CD4-positive, alpha-beta T cell (primary cell): ENCODE measurements around the gene PLRG1. TPM values are rescaled to one million over a fixed set of nuclear protein-coding genes. Genes with fewer than 3 reads are reported as not detected.
"Not testable (repeated sequence)": the region's sequence is repeated elsewhere in the genome, so short reads cannot be mapped to it uniquely, and the experiment has no call there.

ENCODE experiments used
- ATAC-seq: fragments of 200-7000 bp; cut with Tn5 transposase; one replicate; pipeline ENCODE4 v1.10.0; 2022; ENCODE audit warnings: mild to moderate bottlenecking; ENCODE audit not compliant: poor library complexity
- CTCF ChIA-PET: fragments of 350-600 bp; sonication (Branson Sonifier 250); formaldehyde crosslinking; loops from one replicate; lab custom pipeline; 2021; ENCODE audit warnings: antibody characterized with exemption, inconsistent platforms; lab: Charles Lee
- POLR2A ChIA-PET: fragments of 350-600 bp; sonication (Branson Sonifier 250); formaldehyde crosslinking; loops from one replicate; lab custom pipeline; 2021; ENCODE audit warnings: antibody characterized with exemption, inconsistent platforms; lab: Charles Lee
- DNase-seq, 14 experiments: peaks; one replicate each; pipeline ENCODE4 v3.0.0-alpha.2; 2013 to 2020; ENCODE audit warnings: mixed read lengths in 2 of 14
- H3K27ac ChIP-seq, 2 donors: one replicate each; pipeline versions ENCODE4 v1.5.1 to v1.7.0; 2013; ENCODE audit warnings: low read length in 2 of 2, low read depth in 1 of 2, mild to moderate bottlenecking in 1 of 2
- H3K27me3 ChIP-seq, 2 experiments: 1 replicate in 1 of 2; 2 replicates in 1 of 2; pipeline versions ENCODE4 v1.6.1 to v1.7.0; 2013; ENCODE audit warnings: low read length in 2 of 2, control low read depth in 1 of 2, mild to moderate bottlenecking in 1 of 2, moderate library complexity in 1 of 2; ENCODE audit not compliant: insufficient read depth in 2 of 2, control insufficient read depth in 1 of 2
- H3K36me3 ChIP-seq: one replicate; pipeline ENCODE4 v1.6.1; 2013; ENCODE audit warnings: low read length, control low read depth; ENCODE audit not compliant: insufficient read depth
- H3K4me1 ChIP-seq: one replicate; pipeline ENCODE4 v1.6.1; 2013; ENCODE audit warnings: low read length, control low read depth; ENCODE audit not compliant: insufficient read depth
- H3K4me3 ChIP-seq: one replicate; pipeline ENCODE4 v1.5.1; 2013; ENCODE audit warnings: mild to moderate bottlenecking, low read length, moderate library complexity
- H3K9me3 ChIP-seq, 2 experiments: 1 replicate in 1 of 2; 2 replicates in 1 of 2; pipeline versions ENCODE4 v1.6.1 to v1.7.0; 2013; ENCODE audit warnings: low read length in 2 of 2, mild to moderate bottlenecking in 2 of 2, control low read depth in 1 of 2, moderate library complexity in 1 of 2; ENCODE audit not compliant: control insufficient read depth in 1 of 2, insufficient read depth in 1 of 2
- H3K27ac Mint-ChIP-seq: one replicate; pipeline ENCODE4 v1.8.0; 2020; ENCODE audit warnings: mixed read lengths
- H3K27me3 Mint-ChIP-seq: one replicate; pipeline ENCODE4 v1.8.0; 2021; ENCODE audit warnings: mixed read lengths
- H3K36me3 Mint-ChIP-seq: one replicate; pipeline ENCODE4 v1.8.0; 2021; ENCODE audit warnings: low read depth, mixed read lengths
- H3K4me1 Mint-ChIP-seq: one replicate; pipeline ENCODE4 v1.8.0; 2021; ENCODE audit warnings: low read depth, mixed read lengths
- H3K4me3 Mint-ChIP-seq: one replicate; pipeline ENCODE4 v1.8.0; 2020; ENCODE audit warnings: mild to moderate bottlenecking, mixed read lengths
- H3K9me3 Mint-ChIP-seq: one replicate; pipeline ENCODE4 v1.8.0; 2020; ENCODE audit warnings: mixed read lengths
- intact Hi-C, 2 experiments: fragments of 100-400 bp; cut with DNase I in 1 of 2; cut with micrococcal nuclease in 1 of 2; formaldehyde crosslinking; loops; one replicate each; pipeline versions ENCODE4 v1.15.1 to v1.9.0; 2023 to 2025; cut with DNase I, micrococcal nuclease
- total RNA-seq, 174 experiments: library from RNA in 2 of 174; stranded (reverse) in 2 of 174; gene quantifications; one replicate each; pipeline ENCODE4 v1.2.3 and lab custom pipeline; 2021 to 2026
- TF ChIP-seq, protein P1 (sequence below): fragments of 200-600 bp; IDR thresholded peaks from one replicate; pipeline ENCODE4 v1.8.0; 2022; ENCODE audit warnings: antibody characterized with exemption, mild to moderate bottlenecking

Gene PLRG1
- total RNA-seq, 2 experiments from 2014 or later: 41.1 to 44.8 TPM

- ChIA-PET CTCF (no interaction called here), POLR2A (interaction anchor here (0.8 kb wide), 1 partner anchor 47 kb away, joined by 3 read pairs; no protein-coding TSS in a partner anchor)
- peaks cover 18% of the 10 kb centered on the region for H3K27me3 Mint-ChIP-seq
These were observed 45.6 kb upstream of the PLRG1 start for GRCh38 chr4:154595807-154596206.

GRCh38 chr4:154594343-154594742 lies 44.1 kb upstream of the PLRG1 start:
- not testable (repeated sequence) for H3K27me3 ChIP-seq, H3K9me3 Mint-ChIP-seq
- CTCF ChIA-PET: interaction anchor here (1.0 to 1.9 kb wide), 2 partner anchors 13 to 25 kb away, joined by 3 to 5 read pairs; no protein-coding TSS in a partner anchor

More at GRCh38 chr4:154595807-154596206, 45.6 kb upstream of the PLRG1 start:
- Histone ChIP-seq H3K4me1 (no peaks in the 10 kb centered on the region), H3K27me3 (peaks cover 0 to 2% of the 10 kb centered on the region in 2 experiments), H3K9me3 (no peaks in the 10 kb centered on the region), H3K4me3 (no peak overlapping the region), H3K27ac (no peak overlapping the region), H3K36me3 (no peaks in the 10 kb centered on the region)
- Mint-ChIP-seq H3K4me3 (no peak overlapping the region), H3K9me3 (no peaks in the 10 kb centered on the region), H3K4me1 (no peaks in the 10 kb centered on the region), H3K27ac (no peak overlapping the region), H3K36me3 (no peaks in the 10 kb centered on the region)
- DNase-seq (no peak), ATAC-seq (no peak)
- TF ChIP-seq, protein P1, sequence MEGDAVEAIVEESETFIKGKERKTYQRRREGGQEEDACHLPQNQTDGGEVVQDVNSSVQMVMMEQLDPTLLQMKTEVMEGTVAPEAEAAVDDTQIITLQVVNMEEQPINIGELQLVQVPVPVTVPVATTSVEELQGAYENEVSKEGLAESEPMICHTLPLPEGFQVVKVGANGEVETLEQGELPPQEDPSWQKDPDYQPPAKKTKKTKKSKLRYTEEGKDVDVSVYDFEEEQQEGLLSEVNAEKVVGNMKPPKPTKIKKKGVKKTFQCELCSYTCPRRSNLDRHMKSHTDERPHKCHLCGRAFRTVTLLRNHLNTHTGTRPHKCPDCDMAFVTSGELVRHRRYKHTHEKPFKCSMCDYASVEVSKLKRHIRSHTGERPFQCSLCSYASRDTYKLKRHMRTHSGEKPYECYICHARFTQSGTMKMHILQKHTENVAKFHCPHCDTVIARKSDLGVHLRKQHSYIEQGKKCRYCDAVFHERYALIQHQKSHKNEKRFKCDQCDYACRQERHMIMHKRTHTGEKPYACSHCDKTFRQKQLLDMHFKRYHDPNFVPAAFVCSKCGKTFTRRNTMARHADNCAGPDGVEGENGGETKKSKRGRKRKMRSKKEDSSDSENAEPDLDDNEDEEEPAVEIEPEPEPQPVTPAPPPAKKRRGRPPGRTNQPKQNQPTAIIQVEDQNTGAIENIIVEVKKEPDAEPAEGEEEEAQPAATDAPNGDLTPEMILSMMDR: no peak
- intact Hi-C loops: no loop called here

DNA sequence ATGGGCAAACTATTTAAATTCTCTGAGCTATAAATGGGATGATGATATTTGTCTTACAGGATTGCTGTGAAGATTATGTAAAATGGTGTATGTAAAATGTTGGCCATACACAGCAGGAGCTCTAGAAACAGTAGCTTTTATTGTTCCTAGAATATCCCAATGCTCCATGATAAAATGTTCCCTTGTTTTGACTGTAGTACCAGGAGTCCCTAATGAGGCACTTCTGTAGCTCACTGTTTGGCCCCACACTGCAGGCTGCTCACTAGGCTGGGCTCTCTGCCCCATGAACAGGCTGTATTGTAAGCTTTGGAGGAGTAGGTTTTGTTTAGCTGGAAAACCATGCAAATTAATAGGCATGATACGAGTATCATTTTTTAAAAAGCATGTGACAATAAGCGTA lies 43.7 kb upstream of the PLRG1 start:
- Mint-ChIP-seq H3K4me3 (no peak overlapping the region), H3K4me1 (no peaks in the 10 kb centered on the region), H3K27me3 (peaks cover 25% of the 10 kb centered on the region), H3K36me3 (no peaks in the 10 kb centered on the region), H3K27ac (no peak overlapping the region), H3K9me3 (no peaks in the 10 kb centered on the region)
- Histone ChIP-seq H3K27me3 (peaks cover 0 to 9% of the 10 kb centered on the region in 2 experiments), H3K36me3 (no peaks in the 10 kb centered on the region), H3K4me3 (no peak overlapping the region), H3K27ac (no peak overlapping the region), H3K4me1 (no peaks in the 10 kb centered on the region), H3K9me3 (no peaks in the 10 kb centered on the region)
- DNase-seq: no peak
- ATAC-seq: no peak
- ChIA-PET CTCF (interaction anchor here (1.9 kb wide), 1 partner anchor 13 kb away, joined by 5 read pairs; no protein-coding TSS in a partner anchor), POLR2A (no interaction called here)
- TF ChIP-seq, protein P1: no peak
- intact Hi-C loops: no loop called here

More at GRCh38 chr4:154594343-154594742, 44.1 kb upstream of the PLRG1 start:
- DNase-seq, POLR2A ChIA-PET, H3K4me3 ChIP-seq, H3K4me3 Mint-ChIP-seq, H3K27ac Mint-ChIP-seq, H3K27ac ChIP-seq, intact Hi-C loops, H3K36me3 Mint-ChIP-seq, H3K36me3 ChIP-seq, ATAC-seq, H3K4me1 ChIP-seq, H3K9me3 ChIP-seq, H3K4me1 Mint-ChIP-seq: not testable (repeated sequence)
- H3K27me3 Mint-ChIP-seq: peaks cover 25% of the 10 kb centered on the region

GRCh38 chr4:154591890-154592289 lies 41.7 kb upstream of the PLRG1 start:
- ChIA-PET POLR2A (no interaction called here), CTCF (interaction anchor here (0.7 kb wide), 1 partner anchor 77 kb away, joined by 3 read pairs; no protein-coding TSS in a partner anchor)
- Histone ChIP-seq H3K4me1 (no peaks in the 10 kb centered on the region), H3K4me3 (no peak overlapping the region), H3K27me3 (peaks cover 0 to 9% of the 10 kb centered on the region in 2 experiments), H3K36me3 (no peaks in the 10 kb centered on the region), H3K9me3 (no peaks in the 10 kb centered on the region), H3K27ac (no peak overlapping the region)
- peaks cover 28% of the 10 kb centered on the region for H3K27me3 Mint-ChIP-seq
- H3K4me3 Mint-ChIP-seq: no peak overlapping the region
- DNase-seq (no peak), ATAC-seq (no peak)
- intact Hi-C loops: no loop called here
- H3K9me3 Mint-ChIP-seq: no peaks in the 10 kb centered on the region
- no peak overlapping the region for H3K27ac Mint-ChIP-seq
- no peaks in the 10 kb centered on the region for H3K36me3 Mint-ChIP-seq
- H3K4me1 Mint-ChIP-seq: no peaks in the 10 kb centered on the region
- TF ChIP-seq, protein P1: no peak
